Mesodermal cell (in vitro differentiated cells): ENCODE data around the gene ZNF140. TPM values are rescaled to one million over a fixed set of nuclear protein-coding genes. Genes with fewer than 3 reads are reported as not detected.

Experiments used
- H3K27ac ChIP-seq: 2 replicates; pipeline ENCODE4 v1.7.0; 2013; ENCODE audit warnings: mild to moderate bottlenecking, low read depth, low read length, moderate library complexity; ENCODE audit not compliant: severe bottlenecking
- H3K36me3 ChIP-seq: 2 replicates; pipeline ENCODE4 v1.7.1; 2013; ENCODE audit warnings: mild to moderate bottlenecking, low read length, moderate library complexity; ENCODE audit not compliant: control insufficient read depth, insufficient read depth
- H3K4me1 ChIP-seq: one replicate; pipeline ENCODE4 v1.7.1; 2013; ENCODE audit warnings: mild to moderate bottlenecking, low read length; ENCODE audit not compliant: insufficient read depth, control insufficient read depth, poor library complexity, severe bottlenecking
- H3K4me3 ChIP-seq: 2 replicates; pipeline ENCODE4 v1.7.0; 2013; ENCODE audit warnings: low read length, control low read depth, mild to moderate bottlenecking; ENCODE audit not compliant: insufficient read depth, poor library complexity, severe bottlenecking; ENCODE audit errors: extremely low read depth
- H3K9me3 ChIP-seq: 2 replicates; pipeline ENCODE4 v1.7.1; 2013; ENCODE audit warnings: mild to moderate bottlenecking, low read length, moderate library complexity; ENCODE audit not compliant: control insufficient read depth
- WGBS, 2 experiments: methylation state at CpG; one replicate each; pipeline ENCODE4 v1.1.5; 2013; ENCODE audit warnings: missing lambda C conversion rate in 2 of 2; ENCODE audit not compliant: insufficient coverage in 2 of 2; 5-methylcytosine and 5-hydroxymethylcytosine counted together
- polyA plus RNA-seq, 2 experiments: library from polyadenylated mRNA; stranded (reverse); fragments of 50-300 nt; gene quantifications; one replicate each; pipeline ENCODE4 v1.2.3, GENCODE V29; 2013

The ZNF140 gene
- polyA plus RNA-seq (2013, experiment 1 of 2) = 18.4 TPM
- 18.7 TPM for polyA plus RNA-seq (2013, experiment 2 of 2)

DNA sequence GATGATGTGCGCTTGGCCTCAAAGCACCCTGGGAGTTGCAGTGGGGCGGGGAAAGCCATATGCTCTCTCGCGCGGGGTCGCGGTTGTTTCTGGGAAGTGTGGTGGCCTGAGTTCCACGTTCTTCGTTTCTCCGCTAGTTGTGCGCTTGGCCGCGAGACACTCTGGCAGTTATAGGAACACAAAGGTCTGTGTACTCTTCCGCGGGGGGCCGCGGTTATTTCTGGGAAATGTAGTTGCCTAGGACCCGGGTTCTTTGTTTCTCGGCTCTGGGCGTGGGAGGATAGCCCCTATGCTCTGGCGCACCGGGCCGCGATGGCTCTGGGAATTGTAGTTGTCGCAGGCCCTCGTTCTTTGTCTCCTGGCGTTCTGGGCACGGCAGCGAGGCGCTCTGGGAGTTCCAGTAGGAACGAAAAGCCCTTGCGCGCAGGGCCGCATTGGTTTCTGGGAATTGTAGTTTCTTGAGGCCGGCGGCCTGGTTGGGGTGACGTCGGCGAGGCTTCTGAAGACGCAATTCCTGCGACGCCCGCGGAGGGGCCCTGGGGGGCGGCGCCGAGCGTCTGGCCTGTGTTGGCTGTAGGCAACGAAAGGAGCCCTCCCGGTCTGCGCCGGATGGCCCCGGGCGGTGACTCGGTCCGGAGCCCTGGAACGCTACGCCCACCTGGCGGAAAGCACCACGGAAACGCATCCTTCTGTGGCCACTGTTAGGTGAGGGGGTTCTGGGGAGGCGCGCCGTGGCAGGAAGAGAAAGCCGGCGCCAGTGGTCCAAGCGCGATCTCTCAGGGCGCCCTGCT is at the start of gene ZNF140:
ZNF140 (plus strand) TSS at position 556 of the 791 bp plus-strand sequence. CDS start 398 bp downstream, outside the sequence.
- Histone ChIP-seq H3K27ac (peak within 1 kb of the TSS; percentile 100), H3K4me3 (peak within 1 kb of the TSS; percentile 84), H3K4me1 (no peaks in the 10 kb centered on the region), H3K36me3 (peaks cover 41% of the 10 kb centered on the region), H3K9me3 (peaks cover 81% of the 10 kb centered on the region)
- 1% methylated on average over 46 to 48 of the region's 69 CpGs for WGBS, 2 experiments

DNA sequence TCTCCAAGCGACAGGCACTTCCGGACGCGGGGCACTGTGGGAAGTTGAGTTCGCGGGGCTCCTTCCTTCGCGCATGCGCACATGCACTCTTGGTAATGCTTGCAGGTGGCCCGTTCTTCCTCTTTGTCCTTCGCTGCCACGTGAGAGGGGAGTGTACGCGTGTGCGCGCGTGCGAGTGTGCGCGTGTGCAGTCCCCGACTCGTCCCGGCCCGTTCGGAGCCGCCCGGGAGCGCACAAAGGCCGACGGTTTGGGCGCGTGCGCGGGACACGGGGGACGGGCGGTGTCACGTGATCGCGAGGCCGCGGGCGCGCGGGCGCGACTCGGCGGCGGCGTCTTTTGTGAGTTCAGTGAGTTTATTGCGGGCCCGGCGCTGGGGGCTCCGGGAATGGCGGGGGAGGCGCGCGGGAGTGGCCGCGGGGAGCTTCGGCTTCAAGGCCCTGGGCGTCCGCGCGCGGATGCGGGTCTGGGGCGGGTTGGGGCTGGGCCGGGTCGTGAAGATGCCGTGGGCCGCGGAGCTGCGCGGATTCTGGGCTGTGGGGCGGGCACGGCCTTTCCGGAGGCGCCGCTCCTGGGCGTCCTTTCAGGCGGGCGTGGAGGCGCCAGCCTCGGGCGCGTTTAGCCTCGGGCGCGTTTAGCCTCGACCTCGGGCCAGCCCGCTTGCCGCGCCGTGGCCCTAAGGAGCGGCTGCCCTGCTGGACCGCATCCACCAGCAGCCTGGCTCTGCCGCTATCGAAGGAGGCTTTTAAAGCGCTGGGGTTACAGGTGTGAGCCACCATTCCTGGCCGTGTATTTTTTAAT is 43.3 kb upstream of the ZNF140 start, which contains the start of gene ZNF84:
ZNF84 (plus strand) TSS at position 303 of the 799 bp plus-strand sequence. CDS start 3,959 bp downstream, outside the sequence.
- H3K36me3 ChIP-seq = peaks cover 35% of the 10 kb centered on the region
- H3K4me1 ChIP-seq = no peaks in the 10 kb centered on the region
- peak within 1 kb of the TSS; percentile 98 for H3K27ac ChIP-seq
- H3K4me3 ChIP-seq = peak within 1 kb of the TSS; percentile 75
- H3K9me3 ChIP-seq = peaks cover 48% of the 10 kb centered on the region
- WGBS, 2 experiments = 0 to 1% methylated on average over 81 to 91 of the region's 103 CpGs

DNA sequence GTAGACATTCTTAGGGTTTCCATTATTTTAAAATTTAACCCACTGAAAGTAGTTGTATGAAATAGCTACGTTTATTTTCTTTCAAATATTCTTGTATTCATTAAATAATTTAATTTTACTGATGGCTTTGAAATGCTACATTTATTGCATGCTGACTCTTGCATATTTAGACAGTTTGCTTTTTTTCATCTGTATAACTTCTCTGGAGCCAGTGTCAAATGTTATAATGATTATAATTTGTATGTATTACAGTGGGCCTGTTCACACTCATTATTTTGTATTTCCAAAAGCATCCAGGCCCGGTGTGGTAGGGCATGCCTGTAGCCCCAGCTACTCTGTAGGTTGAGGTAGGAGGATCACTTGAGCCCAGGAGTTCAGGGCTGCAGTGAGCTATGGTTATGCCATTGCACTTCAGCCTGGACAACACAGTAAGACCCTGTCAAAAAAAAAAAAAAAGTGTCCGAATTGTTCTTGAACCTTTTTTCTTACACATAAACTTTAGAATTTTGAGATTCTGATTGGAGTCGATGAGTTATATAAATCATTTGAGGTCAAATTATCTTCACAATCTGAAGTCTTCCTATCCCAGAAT is 42.5 kb upstream of the ZNF140 start:
- Histone ChIP-seq H3K27ac (no peak overlapping the region), H3K4me1 (no peaks in the 10 kb centered on the region), H3K4me3 (peak overlapping the region; percentile 75), H3K36me3 (peaks cover 43% of the 10 kb centered on the region), H3K9me3 (peaks cover 52% of the 10 kb centered on the region)
- 100% methylated on average over 1 of the region's 4 CpGs for WGBS, 2 experiments

DNA sequence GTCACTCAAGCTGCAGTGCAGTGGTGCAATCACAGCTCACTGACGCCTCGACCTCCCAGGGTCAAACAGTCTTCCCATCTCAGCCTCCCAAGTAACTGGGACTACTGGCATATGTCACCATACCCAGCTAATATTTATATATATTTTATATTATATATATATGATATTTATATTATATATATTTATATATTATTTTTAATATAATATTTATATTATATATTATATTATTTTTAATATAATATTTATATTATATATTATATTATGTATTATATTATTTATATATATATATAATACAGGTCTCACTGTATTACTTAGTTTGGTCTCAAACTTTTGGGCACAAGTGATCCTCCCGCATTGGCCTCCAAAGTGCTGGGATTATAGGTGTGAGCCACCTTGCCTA is 34.0 kb upstream of the ZNF140 start:
- Histone ChIP-seq H3K36me3 (peaks cover 100% of the 10 kb centered on the region), H3K4me1 (no peaks in the 10 kb centered on the region), H3K4me3 (no peak overlapping the region), H3K9me3 (peaks cover 96% of the 10 kb centered on the region), H3K27ac (no peak overlapping the region)
- no CpG with 5 or more reads among the region's 3 CpGs for WGBS, 2 experiments

DNA sequence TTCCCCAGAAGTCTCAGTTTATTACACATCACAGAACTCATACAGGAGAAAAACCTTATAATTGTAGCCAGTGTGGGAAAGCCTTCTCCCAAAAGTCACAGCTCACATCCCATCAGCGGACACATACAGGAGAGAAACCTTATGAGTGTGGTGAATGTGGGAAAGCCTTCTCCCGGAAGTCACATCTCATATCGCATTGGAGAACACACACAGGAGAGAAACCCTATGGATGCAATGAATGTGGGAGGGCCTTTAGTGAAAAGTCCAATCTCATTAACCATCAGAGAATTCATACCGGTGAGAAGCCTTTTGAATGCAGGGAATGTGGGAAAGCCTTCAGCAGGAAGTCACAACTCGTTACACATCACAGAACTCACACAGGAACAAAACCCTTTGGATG is 23.3 kb upstream of the ZNF140 start:
- Histone ChIP-seq H3K9me3 (peaks cover 83% of the 10 kb centered on the region), H3K36me3 (peaks cover 63% of the 10 kb centered on the region), H3K27ac (no peak overlapping the region), H3K4me1 (no peaks in the 10 kb centered on the region), H3K4me3 (no peak overlapping the region)
- 100% methylated on average over 1 of the region's 5 CpGs; no CpG with 5 or more reads in 1 of the 2 experiments for WGBS, 2 experiments

DNA sequence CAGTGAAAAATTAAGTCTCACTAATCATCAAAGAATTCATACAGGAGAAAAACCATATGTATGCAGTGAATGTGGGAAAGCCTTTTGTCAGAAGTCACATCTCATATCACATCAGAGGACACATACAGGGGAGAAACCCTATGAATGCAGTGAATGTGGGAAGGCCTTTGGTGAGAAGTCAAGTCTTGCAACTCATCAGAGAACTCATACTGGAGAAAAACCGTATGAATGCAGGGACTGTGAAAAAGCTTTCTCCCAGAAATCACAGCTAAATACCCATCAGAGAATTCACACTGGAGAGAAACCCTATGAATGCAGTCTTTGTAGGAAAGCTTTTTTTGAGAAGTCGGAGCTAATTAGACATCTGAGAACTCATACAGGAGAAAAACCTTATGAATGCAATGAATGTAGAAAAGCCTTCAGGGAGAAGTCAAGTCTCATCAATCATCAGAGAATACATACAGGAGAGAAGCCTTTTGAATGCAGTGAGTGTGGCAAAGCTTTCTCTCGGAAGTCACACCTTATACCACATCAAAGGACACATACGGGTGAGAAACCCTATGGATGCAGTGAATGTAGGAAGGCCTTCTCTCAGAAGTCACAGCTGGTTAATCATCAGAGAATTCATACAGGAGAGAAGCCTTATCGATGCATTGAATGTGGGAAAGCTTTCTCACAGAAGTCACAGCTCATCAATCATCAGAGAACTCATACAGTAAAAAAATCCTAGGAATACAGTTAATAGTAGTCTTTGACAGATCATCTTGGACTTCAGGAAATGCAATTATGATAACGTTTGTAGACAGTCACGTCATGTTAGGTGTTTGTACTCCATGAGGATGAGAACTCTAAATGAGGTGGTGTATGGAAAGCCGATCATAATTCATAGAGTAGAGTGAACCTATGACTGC is 22.3 kb upstream of the ZNF140 start:
- Histone ChIP-seq H3K36me3 (peaks cover 59% of the 10 kb centered on the region), H3K9me3 (peaks cover 83% of the 10 kb centered on the region), H3K4me3 (no peak overlapping the region), H3K4me1 (no peaks in the 10 kb centered on the region), H3K27ac (no peak overlapping the region)
- 80 to 92% methylated on average over 2 to 3 of the region's 8 CpGs for WGBS, 2 experiments

DNA sequence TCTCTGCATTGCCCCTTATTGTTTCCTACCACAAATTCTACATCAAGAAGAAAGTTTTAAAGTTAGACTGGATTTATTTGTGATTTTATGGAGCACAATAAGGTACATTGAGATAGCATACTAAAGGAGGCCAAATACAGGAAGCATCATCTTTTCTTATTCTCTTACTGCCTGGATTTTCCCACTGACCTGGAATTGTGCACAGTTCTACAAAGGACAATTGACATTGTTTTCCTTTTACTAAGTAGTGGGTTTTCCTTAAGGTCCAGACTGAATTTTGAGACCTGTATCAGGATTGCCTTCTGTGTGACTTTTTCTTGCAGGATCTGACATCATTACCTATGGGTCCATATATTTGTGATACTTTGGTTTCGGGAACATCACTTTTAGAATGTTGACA is 18.8 kb upstream of the ZNF140 start:
- H3K4me3 ChIP-seq = no peak overlapping the region
- no peaks in the 10 kb centered on the region for H3K4me1 ChIP-seq
- peaks cover 88% of the 10 kb centered on the region for H3K9me3 ChIP-seq
- peaks cover 35% of the 10 kb centered on the region for H3K36me3 ChIP-seq
- 100% methylated on average over 1 of the region's 1 CpG; no CpG with 5 or more reads in 1 of the 2 experiments for whole genome bisulfite sequencing, 2 experiments
- H3K27ac ChIP-seq = no peak overlapping the region

DNA sequence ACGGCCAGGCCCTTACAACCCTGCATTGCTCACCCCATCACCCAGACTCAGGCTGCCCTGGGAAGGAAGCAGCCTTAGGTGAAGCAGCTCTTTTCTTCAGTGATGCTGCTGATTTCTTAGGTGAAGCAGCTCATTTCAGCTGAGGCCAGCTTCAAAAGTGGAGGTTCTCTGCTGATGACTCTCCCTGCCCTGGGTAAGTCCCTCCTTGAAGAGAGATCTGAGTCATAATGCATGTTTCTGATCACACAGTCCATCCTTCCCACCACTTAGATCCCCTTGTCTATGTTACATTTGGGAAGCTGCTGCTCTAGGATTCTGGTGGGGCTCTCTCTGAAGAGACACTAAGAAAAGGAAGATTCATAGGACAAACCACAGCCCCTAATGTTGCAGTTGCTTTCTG is 17.2 kb upstream of the ZNF140 start:
- H3K27ac ChIP-seq = no peak overlapping the region
- 100% methylated on average over 1 of the region's 1 CpG; no CpG with 5 or more reads in 1 of the 2 experiments for WGBS, 2 experiments
- no peaks in the 10 kb centered on the region for H3K4me1 ChIP-seq
- peaks cover 82% of the 10 kb centered on the region for H3K9me3 ChIP-seq
- peaks cover 19% of the 10 kb centered on the region for H3K36me3 ChIP-seq
- H3K4me3 ChIP-seq = no peak overlapping the region

DNA sequence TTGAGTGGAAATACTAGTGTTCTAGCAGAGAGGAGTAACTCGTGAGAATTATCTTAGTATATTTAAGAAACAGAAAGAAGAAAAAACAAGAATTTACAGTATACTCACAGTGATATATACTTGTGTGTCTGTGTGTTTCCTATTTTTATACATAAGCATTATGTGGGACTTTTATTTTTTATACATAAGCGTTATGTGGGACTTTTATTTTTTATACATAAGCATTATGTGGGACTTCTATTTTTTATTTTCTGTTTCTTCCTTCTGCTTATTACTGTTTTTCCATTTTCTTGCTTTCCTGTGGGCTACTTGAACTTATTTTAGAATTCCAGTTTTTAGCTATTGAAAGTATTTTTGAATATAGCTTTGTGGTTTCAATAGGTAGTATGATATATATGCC is 6.9 kb upstream of the ZNF140 start:
- H3K27ac ChIP-seq = no peak overlapping the region
- no peaks in the 10 kb centered on the region for H3K36me3 ChIP-seq
- peaks cover 59% of the 10 kb centered on the region for H3K9me3 ChIP-seq
- WGBS, 2 experiments = no CpG with 5 or more reads among the region's 2 CpGs
- no peak overlapping the region for H3K4me3 ChIP-seq
- H3K4me1 ChIP-seq = no peaks in the 10 kb centered on the region

DNA sequence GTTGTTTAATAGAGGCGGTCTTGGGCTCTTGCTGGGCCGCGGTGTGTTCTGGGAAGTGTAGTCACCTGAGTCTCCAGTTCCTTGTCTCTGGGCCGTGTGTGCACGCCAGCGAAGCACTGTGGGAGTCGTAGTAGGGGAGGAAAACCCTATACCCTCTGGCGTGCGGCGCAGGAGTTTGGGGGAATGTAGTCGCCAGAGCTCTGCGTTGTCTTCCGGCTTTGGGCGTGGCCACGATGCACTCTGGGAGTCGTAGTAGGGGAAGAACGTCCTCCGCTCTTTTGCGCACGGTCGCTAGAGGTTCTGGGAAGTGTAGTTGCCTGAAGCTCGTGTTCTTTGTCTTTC is 726 bp upstream of the ZNF140 start:
- Histone ChIP-seq H3K27ac (peak overlapping the region; percentile 100), H3K9me3 (peaks cover 80% of the 10 kb centered on the region), H3K4me1 (no peaks in the 10 kb centered on the region), H3K36me3 (peaks cover 35% of the 10 kb centered on the region), H3K4me3 (peak overlapping the region; percentile 84)
- WGBS, 2 experiments = 1% methylated on average over 18 to 22 of the region's 22 CpGs
